ENCODE results near the gene SCN8A. TPM values are rescaled to one million over a fixed set of nuclear protein-coding genes. Genes with fewer than 3 reads are reported as not detected.
A peak's percentile ranks its signal among the peaks of the same experiment; 100 is the strongest.

SCN8A gene
- total RNA-seq, 1 donor from 2014 or later, result 1.3 TPM

GRCh38 chr12:51620448-51620847, 29.4 kb downstream of the SCN8A start:
- no peaks in the 10 kb centered on the region for H3K27me3 ChIP-seq (ENCODE audit: control insufficient read depth, insufficient read depth, low read length)
- H3K36me3 ChIP-seq (ENCODE audit: control insufficient read depth, insufficient read depth, low read length), result no peaks in the 10 kb centered on the region
- no peak for DNase-seq (ENCODE audit: low read depth)
- no peak overlapping the region for H3K4me3 ChIP-seq (ENCODE audit: low read depth, low read length)
- TF ChIP-seq CTCF (IDR thresholded peaks at IDR 0.05; ENCODE audit: insufficient read depth, low read length, poor library complexity, severe bottlenecking), result no peak

GRCh38 chr12:51621156-51621922, 30.3 kb downstream of the SCN8A start:
- no peak for DNase-seq (ENCODE audit: low read depth)
- Histone ChIP-seq H3K4me3 (ENCODE audit: low read depth, low read length) (no peak overlapping the region), H3K36me3 (ENCODE audit: control insufficient read depth, insufficient read depth, low read length) (no peaks in the 10 kb centered on the region), H3K27me3 (ENCODE audit: control insufficient read depth, insufficient read depth, low read length) (no peaks in the 10 kb centered on the region)
- no peak for TF ChIP-seq CTCF (IDR thresholded peaks at IDR 0.05; ENCODE audit: insufficient read depth, low read length, poor library complexity, severe bottlenecking)

GRCh38 chr12:51622564-51622963, 31.5 kb downstream of the SCN8A start:
- Histone ChIP-seq H3K27me3 (ENCODE audit: control insufficient read depth, insufficient read depth, low read length) (no peaks in the 10 kb centered on the region), H3K4me3 (ENCODE audit: low read depth, low read length) (no peak overlapping the region), H3K36me3 (ENCODE audit: control insufficient read depth, insufficient read depth, low read length) (no peaks in the 10 kb centered on the region)
- no peak for TF ChIP-seq CTCF (IDR thresholded peaks at IDR 0.05; ENCODE audit: insufficient read depth, low read length, poor library complexity, severe bottlenecking)
- peak; percentile 10 for DNase-seq (ENCODE audit: low read depth)

GRCh38 chr12:51625370-51625769, 34.3 kb downstream of the SCN8A start:
- H3K36me3 ChIP-seq (ENCODE audit: control insufficient read depth, insufficient read depth, low read length), result no peaks in the 10 kb centered on the region
- DNase-seq (ENCODE audit: low read depth), result no peak
- no peak for TF ChIP-seq CTCF (IDR thresholded peaks at IDR 0.05; ENCODE audit: insufficient read depth, low read length, poor library complexity, severe bottlenecking)
- no peak overlapping the region for H3K4me3 ChIP-seq (ENCODE audit: low read depth, low read length)
- no peaks in the 10 kb centered on the region for H3K27me3 ChIP-seq (ENCODE audit: control insufficient read depth, insufficient read depth, low read length)

GRCh38 chr12:51626115-51626514, 35.1 kb downstream of the SCN8A start:
- H3K27me3 ChIP-seq (ENCODE audit: control insufficient read depth, insufficient read depth, low read length), result no peaks in the 10 kb centered on the region
- no peak for DNase-seq (ENCODE audit: low read depth)
- H3K36me3 ChIP-seq (ENCODE audit: control insufficient read depth, insufficient read depth, low read length), result no peaks in the 10 kb centered on the region
- H3K4me3 ChIP-seq (ENCODE audit: low read depth, low read length), result no peak overlapping the region
- no peak for TF ChIP-seq CTCF (IDR thresholded peaks at IDR 0.05; ENCODE audit: insufficient read depth, low read length, poor library complexity, severe bottlenecking)

GRCh38 chr12:51626629-51627028, 35.6 kb downstream of the SCN8A start:
- H3K36me3 ChIP-seq (ENCODE audit: control insufficient read depth, insufficient read depth, low read length), result no peaks in the 10 kb centered on the region
- H3K27me3 ChIP-seq (ENCODE audit: control insufficient read depth, insufficient read depth, low read length), result no peaks in the 10 kb centered on the region
- DNase-seq (ENCODE audit: low read depth), result no peak
- TF ChIP-seq CTCF (IDR thresholded peaks at IDR 0.05; ENCODE audit: insufficient read depth, low read length, poor library complexity, severe bottlenecking), result no peak
- no peak overlapping the region for H3K4me3 ChIP-seq (ENCODE audit: low read depth, low read length)
